GM10248 (cell line): ENCODE measurements around the gene RAP1GAP.

Experiments
- CTCF ChIA-PET: fragments of 300-600 bp; sonication (Branson Sonifier 250); formaldehyde crosslinking; extraction: SDS; loops from one replicate; lab custom pipeline; 2021; ENCODE audit warnings: antibody characterized with exemption; lab: Yijun Ruan, JAX
- POLR2A ChIA-PET: fragments of 350-650 bp; sonication (Branson Sonifier 250); formaldehyde crosslinking; extraction: SDS; loops from one replicate; lab custom pipeline; 2020; ENCODE audit warnings: antibody characterized with exemption; lab: Yijun Ruan, JAX
- DNase-seq: peaks from one replicate; pipeline ENCODE4 v3.0.0; 2012; ENCODE audit errors: extremely low spot score
- CTCF ChIP-seq: IDR thresholded peaks from 2 replicates; pipeline ENCODE4 v1.5.1; 2012; ENCODE audit warnings: mild to moderate bottlenecking, low read depth; ENCODE audit errors: extremely low read depth, missing control alignments, control extremely low read depth

The RAP1GAP gene

GRCh38 chr1:21669258-21670058 lies at the start of gene RAP1GAP:
TSS of gene RAP1GAP (minus strand) at chr1:21669357. CDS start at chr1:21620032, 49,325 bp downstream.
- POLR2A ChIA-PET: no interaction called here
- TF ChIP-seq CTCF: no peak
- DNase-seq: peak; percentile 45
- CTCF ChIA-PET: interaction anchor here (1.8 kb wide), 1 partner anchor 9 kb away, joined by 5 read pairs; no protein-coding TSS in a partner anchor

- no peak for DNase-seq
- no peak for TF ChIP-seq CTCF
- POLR2A ChIA-PET: no interaction called here
- CTCF ChIA-PET: no interaction called here
Observed at GRCh38 chr1:21716169-21716568, 47.0 kb upstream of the RAP1GAP start.

GRCh38 chr1:21707891-21708290 lies 38.7 kb upstream of the RAP1GAP start:
- TF ChIP-seq CTCF: no peak
- POLR2A ChIA-PET: no interaction called here
- CTCF ChIA-PET: interaction anchor here (0.8 to 1.7 kb wide), 9 partner anchors 9 to 257 kb away, joined by 3 to 6 read pairs (median 3); no protein-coding TSS in a partner anchor
- DNase-seq: no peak

- DNase-seq: no peak
- ChIA-PET CTCF (interaction anchor here (1.1 to 1.7 kb wide), 8 partner anchors 9 to 258 kb away, joined by 3 to 6 read pairs (median 3); no protein-coding TSS in a partner anchor), POLR2A (no interaction called here)
- TF ChIP-seq CTCF: no peak
Observed at GRCh38 chr1:21707086-21707840, 38.1 kb upstream of the RAP1GAP start.

GRCh38 chr1:21706151-21706835 lies 37.1 kb upstream of the RAP1GAP start:
- DNase-seq: no peak
- POLR2A ChIA-PET: no interaction called here
- TF ChIP-seq CTCF: no peak
- CTCF ChIA-PET: interaction anchor here (1.5 kb wide), 2 partner anchors 22 to 42 kb away, joined by 3 read pairs; no protein-coding TSS in a partner anchor
